Fibroblast of mammary gland (primary cell): Measurements from ENCODE around the gene DISC1.
"Not testable (repeated sequence)": the region's sequence is repeated elsewhere in the genome, so short reads cannot be mapped to it uniquely, and the experiment has no call there.

Source experiments
- DNase-seq: peaks from one replicate; pipeline ENCODE4 v3.0.0-alpha.2; 2010; ENCODE audit warnings: low read depth
- H3K4me3 ChIP-seq: 2 replicates; pipeline ENCODE4 v1.5.1; 2011; ENCODE audit warnings: low read depth, mild to moderate bottlenecking, low read length, moderate library complexity; ENCODE audit not compliant: control insufficient read depth
- CTCF ChIP-seq: conservative IDR thresholded peaks from 2 replicates; pipeline ENCODE4 v1.5.1; 2011; ENCODE audit warnings: low read depth, low read length, inconsistent platforms; ENCODE audit not compliant: control insufficient read depth, insufficient read depth

Gene DISC1

DNA sequence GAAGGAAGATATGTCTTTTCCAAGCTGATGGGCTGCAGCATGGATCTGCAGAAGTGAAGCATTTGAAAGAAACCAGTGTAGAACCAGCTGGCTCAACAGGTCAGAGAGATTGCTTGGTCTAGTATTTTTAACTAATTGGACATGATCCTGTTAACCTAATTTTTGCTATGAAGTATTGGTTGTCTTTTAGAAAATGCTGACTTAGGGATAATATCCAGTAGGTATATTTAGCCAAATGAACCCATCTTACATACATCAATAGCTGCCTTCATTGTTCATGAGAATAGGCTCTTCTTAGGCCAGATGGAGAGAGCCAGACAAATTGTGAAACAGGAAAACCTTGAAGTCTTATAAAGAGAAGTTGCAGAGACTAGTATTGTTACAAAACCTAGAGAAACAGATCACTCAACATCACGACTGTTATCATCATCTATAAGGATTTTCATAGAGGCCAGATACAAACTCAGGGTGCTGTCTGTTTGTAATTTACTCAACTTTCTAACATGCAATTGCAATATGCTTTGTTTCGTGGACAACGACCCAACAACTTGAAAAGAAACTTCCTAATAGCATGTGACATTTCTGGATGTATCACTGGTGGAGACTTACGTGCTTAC lies 148.2 kb downstream of the DISC1 start:
- DNase-seq: no peak
- no peak for TF ChIP-seq CTCF
- H3K4me3 ChIP-seq: no peak overlapping the region

- peak; percentile 7 for DNase-seq
- H3K4me3 ChIP-seq: no peak overlapping the region
Measured at GRCh38 chr1:231776010-231776756, 149.6 kb downstream of the DISC1 start.

GRCh38 chr1:231776757-231777062 lies 150.1 kb downstream of the DISC1 start:
- no peak for TF ChIP-seq CTCF
- no peak overlapping the region for H3K4me3 ChIP-seq
- DNase-seq: no peak

More at GRCh38 chr1:231776010-231776756, 149.6 kb downstream of the DISC1 start:
- TF ChIP-seq CTCF: no peak

DNA sequence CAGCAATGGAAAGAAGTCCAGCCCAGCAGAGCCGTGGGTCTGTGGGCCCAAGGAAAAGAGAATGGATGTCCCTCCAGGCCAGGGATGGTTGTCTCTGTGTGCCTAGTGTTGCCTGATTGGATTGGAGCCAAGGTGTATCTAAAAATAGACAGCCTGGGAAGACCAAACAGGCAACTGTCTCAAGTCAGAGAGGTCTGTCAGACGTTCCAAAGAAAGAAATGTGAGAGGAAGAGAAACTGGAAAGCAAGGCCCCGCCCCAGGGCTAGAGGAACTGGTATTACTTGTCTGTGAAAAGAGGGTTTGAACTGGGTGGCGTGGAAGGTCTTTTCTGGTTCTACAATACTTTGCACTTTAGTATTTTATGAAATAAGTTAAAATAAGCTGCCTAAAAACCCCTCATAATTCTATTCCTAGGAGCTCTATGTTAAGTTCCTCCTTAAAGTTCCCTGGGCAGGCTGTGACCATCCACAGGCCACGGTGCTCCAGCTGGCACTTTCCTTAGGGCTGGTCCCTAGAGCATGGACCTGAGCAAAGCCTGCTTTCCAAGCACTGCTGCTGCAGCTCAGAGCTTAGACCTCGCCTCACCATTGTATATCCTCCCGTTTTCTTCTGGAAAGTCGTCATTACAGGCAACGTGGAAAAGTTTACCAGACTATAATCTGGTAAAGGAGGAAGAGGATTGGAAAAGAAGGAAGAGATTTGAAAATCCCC lies 151.6 kb downstream of the DISC1 start:
- peak; percentile 28 for DNase-seq
- H3K4me3 ChIP-seq: no peak overlapping the region
- no peak for TF ChIP-seq CTCF

GRCh38 chr1:231779081-231779480 lies 152.5 kb downstream of the DISC1 start:
- TF ChIP-seq CTCF: no peak
- no peak for DNase-seq

GRCh38 chr1:231781892-231782291 lies 155.3 kb downstream of the DISC1 start:
- H3K4me3 ChIP-seq: no peak overlapping the region
- no peak for TF ChIP-seq CTCF
- DNase-seq: peak; percentile 38

More at GRCh38 chr1:231779081-231779480, 152.5 kb downstream of the DISC1 start:
- H3K4me3 ChIP-seq: no peak overlapping the region

DNA sequence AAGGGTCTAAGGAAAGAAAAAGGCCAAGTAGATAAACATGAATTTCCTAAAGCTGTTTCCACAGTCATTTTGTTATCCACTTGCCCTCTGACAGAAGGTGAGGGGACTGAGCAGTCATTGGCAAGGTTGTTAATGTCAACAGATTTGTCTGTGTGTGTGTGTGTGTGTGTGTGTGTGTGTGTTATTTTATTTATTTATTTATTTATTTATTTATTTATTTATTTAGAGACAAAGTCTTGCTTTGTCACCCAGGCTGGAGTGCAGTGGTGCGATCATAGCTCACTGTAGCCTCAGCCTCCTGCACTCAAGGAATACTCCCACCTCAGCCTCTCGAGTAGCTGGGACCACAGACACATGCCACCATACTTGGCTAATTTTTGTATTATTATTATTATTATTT lies 158.5 kb downstream of the DISC1 start:
- not testable (repeated sequence) for H3K4me3 ChIP-seq, DNase-seq
